ENCODE data around the gene NDST4. TPM values are rescaled to one million over a fixed set of nuclear protein-coding genes. Genes with fewer than 3 reads are reported as not detected.

The NDST4 gene
- total and polyA plus RNA-seq, 2 of the 13 experiments (the other 11 are each of a cell fraction or from before 2014, with no cell fraction given), result not detected

DNA sequence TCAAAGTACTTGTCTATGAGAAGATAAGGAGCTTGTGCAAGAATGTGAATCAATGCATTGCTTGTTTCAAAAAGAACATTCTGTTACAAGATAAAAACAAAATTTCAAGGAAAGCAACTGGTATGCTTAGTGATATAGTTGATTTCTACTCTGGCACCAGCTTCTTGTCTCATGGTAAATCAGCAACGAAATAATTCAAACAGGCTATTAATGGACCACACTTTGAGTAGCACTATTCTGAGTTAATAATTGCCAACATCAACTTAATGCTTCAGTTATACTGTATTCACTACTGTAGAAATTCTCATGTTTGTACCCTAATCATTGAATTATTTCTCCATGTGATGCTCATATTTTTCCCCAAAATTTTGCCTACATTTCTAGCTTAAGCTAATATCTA is 252.6 kb downstream of the NDST4 start:
- no peak overlapping the region for H2AFZ ChIP-seq (ENCODE audit: low read length)
- no peaks in the 10 kb centered on the region for H3K9me3 ChIP-seq (ENCODE audit: low read length)
- DNase-seq (ENCODE audit: low spot score) (no peak), ATAC-seq (no peak), FAIRE-seq (no peak)
- intact Hi-C loops (cut with micrococcal nuclease; ENCODE audit: unreplicated experiment) (no loop called here), in situ Hi-C loops (cut with HindIII; ENCODE audit: extremely low pct_ligation_motif_present, low pct_unique_long_range_greater_than_20kb) (no loop called here)
- H3K4me2 ChIP-seq (ENCODE audit: low read depth, low read length), result no peak overlapping the region
- H3K79me2 ChIP-seq (ENCODE audit: insufficient read depth, low read length), result no peaks in the 10 kb centered on the region
- H3K4me1 ChIP-seq (ENCODE audit: insufficient read depth, low read length), result no peaks in the 10 kb centered on the region
- H3K27me3 ChIP-seq (ENCODE audit: control insufficient read depth in 1 of 2, insufficient read depth in 2 of 2, low read length in 2 of 2), result no peaks in the 10 kb centered on the region
- no peak overlapping the region for H3K27ac ChIP-seq (ENCODE audit: extremely low read length, insufficient read depth, low read length)
- H3K4me3 ChIP-seq (replicated peaks in 1 of 3; ENCODE audit: insufficient read depth in 1 of 3, low read depth in 2 of 3, low read length in 3 of 3), result no peak overlapping the region
- H3K36me3 ChIP-seq (replicated peaks in 1 of 2; ENCODE audit: control insufficient read depth in 1 of 2, insufficient read depth in 2 of 2, low read length in 2 of 2), result no peaks in the 10 kb centered on the region
- CTCF ChIA-PET (ENCODE audit: low intra/inter-chr PET ratio, low total read pairs), result no interaction called here
- POLR2A ChIA-PET, result no interaction called here
- 0% methylated on average over 1 of the region's 1 CpG for WGBS (ENCODE audit: low lambda C conversion rate)
- no peak overlapping the region for H3K9ac ChIP-seq (ENCODE audit: insufficient read depth, low read depth, low read length)
- no peaks in the 10 kb centered on the region for H4K20me1 ChIP-seq (ENCODE audit: insufficient read depth, low read length)
- BruUV-seq (replicated peaks), result no TSS peak
- TF ChIP-seq SRSF1 (optimal IDR thresholded peaks at IDR 0.05; ENCODE audit: low read depth, low read length), result no peak
- TF ChIP-seq SRSF4 (IDR thresholded peaks at IDR 0.05; ENCODE audit: low read depth, low read length, poor library complexity, severe bottlenecking), result no peak
- TF ChIP-seq, protein P1, sequence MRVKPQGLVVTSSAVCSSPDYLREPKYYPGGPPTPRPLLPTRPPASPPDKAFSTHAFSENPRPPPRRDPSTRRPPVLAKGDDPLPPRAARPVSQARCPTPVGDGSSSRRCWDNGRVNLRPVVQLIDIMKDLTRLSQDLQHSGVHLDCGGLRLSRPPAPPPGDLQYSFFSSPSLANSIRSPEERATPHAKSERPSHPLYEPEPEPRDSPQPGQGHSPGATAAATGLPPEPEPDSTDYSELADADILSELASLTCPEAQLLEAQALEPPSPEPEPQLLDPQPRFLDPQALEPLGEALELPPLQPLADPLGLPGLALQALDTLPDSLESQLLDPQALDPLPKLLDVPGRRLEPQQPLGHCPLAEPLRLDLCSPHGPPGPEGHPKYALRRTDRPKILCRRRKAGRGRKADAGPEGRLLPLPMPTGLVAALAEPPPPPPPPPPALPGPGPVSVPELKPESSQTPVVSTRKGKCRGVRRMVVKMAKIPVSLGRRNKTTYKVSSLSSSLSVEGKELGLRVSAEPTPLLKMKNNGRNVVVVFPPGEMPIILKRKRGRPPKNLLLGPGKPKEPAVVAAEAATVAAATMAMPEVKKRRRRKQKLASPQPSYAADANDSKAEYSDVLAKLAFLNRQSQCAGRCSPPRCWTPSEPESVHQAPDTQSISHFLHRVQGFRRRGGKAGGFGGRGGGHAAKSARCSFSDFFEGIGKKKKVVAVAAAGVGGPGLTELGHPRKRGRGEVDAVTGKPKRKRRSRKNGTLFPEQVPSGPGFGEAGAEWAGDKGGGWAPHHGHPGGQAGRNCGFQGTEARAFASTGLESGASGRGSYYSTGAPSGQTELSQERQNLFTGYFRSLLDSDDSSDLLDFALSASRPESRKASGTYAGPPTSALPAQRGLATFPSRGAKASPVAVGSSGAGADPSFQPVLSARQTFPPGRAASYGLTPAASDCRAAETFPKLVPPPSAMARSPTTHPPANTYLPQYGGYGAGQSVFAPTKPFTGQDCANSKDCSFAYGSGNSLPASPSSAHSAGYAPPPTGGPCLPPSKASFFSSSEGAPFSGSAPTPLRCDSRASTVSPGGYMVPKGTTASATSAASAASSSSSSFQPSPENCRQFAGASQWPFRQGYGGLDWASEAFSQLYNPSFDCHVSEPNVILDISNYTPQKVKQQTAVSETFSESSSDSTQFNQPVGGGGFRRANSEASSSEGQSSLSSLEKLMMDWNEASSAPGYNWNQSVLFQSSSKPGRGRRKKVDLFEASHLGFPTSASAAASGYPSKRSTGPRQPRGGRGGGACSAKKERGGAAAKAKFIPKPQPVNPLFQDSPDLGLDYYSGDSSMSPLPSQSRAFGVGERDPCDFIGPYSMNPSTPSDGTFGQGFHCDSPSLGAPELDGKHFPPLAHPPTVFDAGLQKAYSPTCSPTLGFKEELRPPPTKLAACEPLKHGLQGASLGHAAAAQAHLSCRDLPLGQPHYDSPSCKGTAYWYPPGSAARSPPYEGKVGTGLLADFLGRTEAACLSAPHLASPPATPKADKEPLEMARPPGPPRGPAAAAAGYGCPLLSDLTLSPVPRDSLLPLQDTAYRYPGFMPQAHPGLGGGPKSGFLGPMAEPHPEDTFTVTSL (CRISPR knock-in tag; IDR thresholded peaks at IDR 0.05; ENCODE audit: borderline replicate concordance), result no peak
- TF ChIP-seq, protein P2, sequence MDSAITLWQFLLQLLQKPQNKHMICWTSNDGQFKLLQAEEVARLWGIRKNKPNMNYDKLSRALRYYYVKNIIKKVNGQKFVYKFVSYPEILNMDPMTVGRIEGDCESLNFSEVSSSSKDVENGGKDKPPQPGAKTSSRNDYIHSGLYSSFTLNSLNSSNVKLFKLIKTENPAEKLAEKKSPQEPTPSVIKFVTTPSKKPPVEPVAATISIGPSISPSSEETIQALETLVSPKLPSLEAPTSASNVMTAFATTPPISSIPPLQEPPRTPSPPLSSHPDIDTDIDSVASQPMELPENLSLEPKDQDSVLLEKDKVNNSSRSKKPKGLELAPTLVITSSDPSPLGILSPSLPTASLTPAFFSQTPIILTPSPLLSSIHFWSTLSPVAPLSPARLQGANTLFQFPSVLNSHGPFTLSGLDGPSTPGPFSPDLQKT (CRISPR knock-in tag; IDR thresholded peaks at IDR 0.05; ENCODE audit: borderline replicate concordance), result no peak
- TF ChIP-seq, protein P3, sequence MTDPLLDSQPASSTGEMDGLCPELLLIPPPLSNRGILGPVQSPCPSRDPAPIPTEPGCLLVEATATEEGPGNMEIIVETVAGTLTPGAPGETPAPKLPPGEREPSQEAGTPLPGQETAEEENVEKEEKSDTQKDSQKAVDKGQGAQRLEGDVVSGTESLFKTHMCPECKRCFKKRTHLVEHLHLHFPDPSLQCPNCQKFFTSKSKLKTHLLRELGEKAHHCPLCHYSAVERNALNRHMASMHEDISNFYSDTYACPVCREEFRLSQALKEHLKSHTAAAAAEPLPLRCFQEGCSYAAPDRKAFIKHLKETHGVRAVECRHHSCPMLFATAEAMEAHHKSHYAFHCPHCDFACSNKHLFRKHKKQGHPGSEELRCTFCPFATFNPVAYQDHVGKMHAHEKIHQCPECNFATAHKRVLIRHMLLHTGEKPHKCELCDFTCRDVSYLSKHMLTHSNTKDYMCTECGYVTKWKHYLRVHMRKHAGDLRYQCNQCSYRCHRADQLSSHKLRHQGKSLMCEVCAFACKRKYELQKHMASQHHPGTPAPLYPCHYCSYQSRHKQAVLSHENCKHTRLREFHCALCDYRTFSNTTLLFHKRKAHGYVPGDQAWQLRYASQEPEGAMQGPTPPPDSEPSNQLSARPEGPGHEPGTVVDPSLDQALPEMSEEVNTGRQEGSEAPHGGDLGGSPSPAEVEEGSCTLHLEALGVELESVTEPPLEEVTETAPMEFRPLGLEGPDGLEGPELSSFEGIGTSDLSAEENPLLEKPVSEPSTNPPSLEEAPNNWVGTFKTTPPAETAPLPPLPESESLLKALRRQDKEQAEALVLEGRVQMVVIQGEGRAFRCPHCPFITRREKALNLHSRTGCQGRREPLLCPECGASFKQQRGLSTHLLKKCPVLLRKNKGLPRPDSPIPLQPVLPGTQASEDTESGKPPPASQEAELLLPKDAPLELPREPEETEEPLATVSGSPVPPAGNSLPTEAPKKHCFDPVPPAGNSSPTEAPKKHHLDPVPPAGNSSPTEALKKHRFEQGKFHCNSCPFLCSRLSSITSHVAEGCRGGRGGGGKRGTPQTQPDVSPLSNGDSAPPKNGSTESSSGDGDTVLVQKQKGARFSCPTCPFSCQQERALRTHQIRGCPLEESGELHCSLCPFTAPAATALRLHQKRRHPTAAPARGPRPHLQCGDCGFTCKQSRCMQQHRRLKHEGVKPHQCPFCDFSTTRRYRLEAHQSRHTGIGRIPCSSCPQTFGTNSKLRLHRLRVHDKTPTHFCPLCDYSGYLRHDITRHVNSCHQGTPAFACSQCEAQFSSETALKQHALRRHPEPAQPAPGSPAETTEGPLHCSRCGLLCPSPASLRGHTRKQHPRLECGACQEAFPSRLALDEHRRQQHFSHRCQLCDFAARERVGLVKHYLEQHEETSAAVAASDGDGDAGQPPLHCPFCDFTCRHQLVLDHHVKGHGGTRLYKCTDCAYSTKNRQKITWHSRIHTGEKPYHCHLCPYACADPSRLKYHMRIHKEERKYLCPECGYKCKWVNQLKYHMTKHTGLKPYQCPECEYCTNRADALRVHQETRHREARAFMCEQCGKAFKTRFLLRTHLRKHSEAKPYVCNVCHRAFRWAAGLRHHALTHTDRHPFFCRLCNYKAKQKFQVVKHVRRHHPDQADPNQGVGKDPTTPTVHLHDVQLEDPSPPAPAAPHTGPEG (CRISPR knock-in tag; IDR thresholded peaks at IDR 0.05), result no peak
- TF ChIP-seq FOXP4 (CRISPR knock-in tag; IDR thresholded peaks at IDR 0.05), result no peak
- no peak for TF ChIP-seq ELF4 (CRISPR knock-in tag; IDR thresholded peaks at IDR 0.05; ENCODE audit: borderline replicate concordance)
- TF ChIP-seq ZNF780A (CRISPR knock-in tag; IDR thresholded peaks at IDR 0.05), result no peak
- TF ChIP-seq ADNP (CRISPR knock-in tag; IDR thresholded peaks at IDR 0.05), result no peak
- no peak for TF ChIP-seq KMT2A (CRISPR knock-in tag; IDR thresholded peaks at IDR 0.05)
